Esophagus muscularis mucosa (tissue), 4 donors: ENCODE data around the gene KCNJ6. TPM values are rescaled to one million over a fixed set of nuclear protein-coding genes. Genes with fewer than 3 reads are reported as not detected.

Experiments
- DNase-seq: peaks from one replicate; pipeline ENCODE4 v3.0.0-alpha.2; 2017; ENCODE audit errors: extremely low spot score
- H3K27ac ChIP-seq, 4 donors: fragments of 200-600 bp; sonication (generic); replicated peaks in 1 of 4; 1 replicate in 3 of 4; 2 replicates in 1 of 4; pipeline ENCODE4 v1.5.1; 2016 to 2019; ENCODE audit warnings: mild to moderate bottlenecking in 1 of 4
- H3K27me3 ChIP-seq, 4 donors: fragments of 200-600 bp; sonication (generic); one replicate each; pipeline versions ENCODE4 v1.5.1 to v1.6.0; 2016 to 2019
- H3K36me3 ChIP-seq, 4 donors: fragments of 200-600 bp; sonication (generic); one replicate each; pipeline ENCODE4 v1.5.1; 2016 to 2019
- H3K4me1 ChIP-seq, 4 donors: fragments of 200-600 bp; sonication (generic); one replicate each; pipeline ENCODE4 v1.5.1; 2016 to 2019
- H3K4me3 ChIP-seq, 4 donors: fragments of 200-600 bp; sonication (generic); 1 replicate in 2 of 4; 2 replicates in 2 of 4; pipeline ENCODE4 v1.5.1; 2016 to 2019; ENCODE audit warnings: mild to moderate bottlenecking in 4 of 4, moderate library complexity in 1 of 4
- H3K9me3 ChIP-seq, 4 donors: fragments of 200-600 bp; sonication (generic); 1 replicate in 3 of 4; 2 replicates in 1 of 4; pipeline ENCODE4 v1.5.1; 2016 to 2019
- EP300 ChIP-seq: sonication (generic); formaldehyde crosslinking; IDR thresholded peaks from one replicate; pipeline ENCODE4 v1.6.1; 2017; ENCODE audit warnings: antibody characterized with exemption
- POLR2A ChIP-seq: fragments of 450-650 bp; IDR thresholded peaks from one replicate; pipeline ENCODE4 v1.6.1; 2017; ENCODE audit warnings: antibody characterized with exemption, moderate library complexity, mild to moderate bottlenecking, low read depth
- POLR2AphosphoS5 ChIP-seq, 2 donors: sonication (generic); formaldehyde crosslinking; IDR thresholded peaks; one replicate each; pipeline ENCODE4 v1.6.1; 2017; ENCODE audit warnings: antibody characterized with exemption in 2 of 2
- WGBS: methylation state at CpG from one replicate; pipeline ENCODE4 v1.1.5; 2018; 5-methylcytosine and 5-hydroxymethylcytosine counted together
- intact Hi-C: fragments of 100-400 bp; cut with DNase I; formaldehyde crosslinking; loops from one replicate; pipeline ENCODE4 v1.15.1; 2023
- total RNA-seq, 4 donors: library from RNA; depleted of rRNA; stranded (reverse); fragments of >200 nt; gene quantifications; one replicate each; pipeline versions ENCODE4 v1.1.0 to v1.2.1, GENCODE V29; 2016
- TF ChIP-seq, protein P1 (sequence below), 3 experiments: fragments of 200-600 bp in 2 of 3; fragments of 450-650 bp in 1 of 3; sonication (generic) in 2 of 3; IDR thresholded peaks; one replicate each; pipeline ENCODE4 v1.5.1; 2017 to 2019; ENCODE audit warnings: antibody characterized with exemption in 3 of 3, mild to moderate bottlenecking in 2 of 3, moderate library complexity in 1 of 3

KCNJ6 gene
- total RNA-seq, 4 donors from 2014 or later = under 0.01 TPM; not detected in 2

- no peak overlapping the region for H3K4me3 ChIP-seq
- peaks cover 0 to 7% (median 0%) of the 10 kb centered on the region in 4 donors for H3K27me3 ChIP-seq
- H3K27ac ChIP-seq = no peak overlapping the region
- peaks cover 0 to 13% (median 10%) of the 10 kb centered on the region in 4 donors for H3K9me3 ChIP-seq
- TF ChIP-seq, protein P1, sequence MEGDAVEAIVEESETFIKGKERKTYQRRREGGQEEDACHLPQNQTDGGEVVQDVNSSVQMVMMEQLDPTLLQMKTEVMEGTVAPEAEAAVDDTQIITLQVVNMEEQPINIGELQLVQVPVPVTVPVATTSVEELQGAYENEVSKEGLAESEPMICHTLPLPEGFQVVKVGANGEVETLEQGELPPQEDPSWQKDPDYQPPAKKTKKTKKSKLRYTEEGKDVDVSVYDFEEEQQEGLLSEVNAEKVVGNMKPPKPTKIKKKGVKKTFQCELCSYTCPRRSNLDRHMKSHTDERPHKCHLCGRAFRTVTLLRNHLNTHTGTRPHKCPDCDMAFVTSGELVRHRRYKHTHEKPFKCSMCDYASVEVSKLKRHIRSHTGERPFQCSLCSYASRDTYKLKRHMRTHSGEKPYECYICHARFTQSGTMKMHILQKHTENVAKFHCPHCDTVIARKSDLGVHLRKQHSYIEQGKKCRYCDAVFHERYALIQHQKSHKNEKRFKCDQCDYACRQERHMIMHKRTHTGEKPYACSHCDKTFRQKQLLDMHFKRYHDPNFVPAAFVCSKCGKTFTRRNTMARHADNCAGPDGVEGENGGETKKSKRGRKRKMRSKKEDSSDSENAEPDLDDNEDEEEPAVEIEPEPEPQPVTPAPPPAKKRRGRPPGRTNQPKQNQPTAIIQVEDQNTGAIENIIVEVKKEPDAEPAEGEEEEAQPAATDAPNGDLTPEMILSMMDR (IDR thresholded peaks at IDR 0.05) = no peak
- TF ChIP-seq POLR2AphosphoS5 (IDR thresholded peaks at IDR 0.05) (no peak), POLR2A (no peak), EP300 (no peak)
- intact Hi-C loops = no loop called here
- H3K4me1 ChIP-seq = no peaks in the 10 kb centered on the region
- H3K36me3 ChIP-seq = no peaks in the 10 kb centered on the region
- DNase-seq = no peak
Observed at GRCh38 chr21:37817242-37817641, 99.0 kb downstream of the KCNJ6 start.

- DNase-seq = no peak
- peaks cover 0 to 20% (median 10%) of the 10 kb centered on the region in 4 donors for H3K9me3 ChIP-seq
- no peaks in the 10 kb centered on the region for H3K36me3 ChIP-seq
- 86% methylated on average over 9 of the region's 9 CpGs for WGBS
- no peaks in the 10 kb centered on the region for H3K27me3 ChIP-seq
- TF ChIP-seq, protein P1 (IDR thresholded peaks at IDR 0.05) = no peak
- TF ChIP-seq POLR2AphosphoS5 (IDR thresholded peaks at IDR 0.05) (no peak), POLR2A (no peak), EP300 (no peak)
- no peak overlapping the region for H3K4me3 ChIP-seq
- intact Hi-C loops = no loop called here
- no peak overlapping the region for H3K27ac ChIP-seq
- no peaks in the 10 kb centered on the region for H3K4me1 ChIP-seq
Observed at GRCh38 chr21:37815893-37816292, 100.4 kb downstream of the KCNJ6 start.

- TF ChIP-seq POLR2AphosphoS5 (IDR thresholded peaks at IDR 0.05) (no peak), POLR2A (no peak), EP300 (no peak)
- TF ChIP-seq, protein P1 (IDR thresholded peaks at IDR 0.05) = no peak
- no peaks in the 10 kb centered on the region for H3K27me3 ChIP-seq
- intact Hi-C loops = no loop called here
- peaks cover 0 to 20% (median 10%) of the 10 kb centered on the region in 4 donors for H3K9me3 ChIP-seq
- no peaks in the 10 kb centered on the region for H3K36me3 ChIP-seq
- no peak for DNase-seq
- H3K4me3 ChIP-seq = no peak overlapping the region
- H3K4me1 ChIP-seq = no peaks in the 10 kb centered on the region
- 74% methylated on average over 2 of the region's 2 CpGs for WGBS
- H3K27ac ChIP-seq = no peak overlapping the region
Observed at GRCh38 chr21:37811711-37812110, 104.5 kb downstream of the KCNJ6 start.

DNA sequence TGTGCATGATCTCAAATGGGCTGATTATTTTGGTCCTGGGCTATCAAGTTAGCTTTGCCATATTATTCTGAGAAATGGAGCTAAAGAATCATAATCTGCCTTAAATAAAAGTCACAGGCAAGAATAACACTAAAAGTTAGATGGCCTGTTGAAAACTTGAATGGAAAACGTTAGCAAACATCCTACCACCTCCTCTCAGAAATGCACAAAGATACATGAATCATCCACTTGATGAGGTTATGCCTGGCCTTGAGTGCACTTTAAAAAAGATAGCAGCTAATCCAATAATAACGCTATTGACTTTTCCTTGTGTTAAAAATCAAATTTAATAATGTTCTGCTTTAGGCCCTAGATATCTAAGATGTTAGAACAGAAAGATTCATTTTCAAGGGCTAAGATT is 108.0 kb downstream of the KCNJ6 start:
- Histone ChIP-seq H3K36me3 (no peaks in the 10 kb centered on the region), H3K27me3 (peaks cover 0 to 4% (median 0%) of the 10 kb centered on the region in 4 donors), H3K9me3 (peaks cover 0 to 28% (median 9%) of the 10 kb centered on the region in 4 donors), H3K4me1 (no peaks in the 10 kb centered on the region), H3K4me3 (no peak overlapping the region), H3K27ac (no peak overlapping the region)
- intact Hi-C loops = no loop called here
- DNase-seq = no peak
- 72% methylated on average over 2 of the region's 2 CpGs for whole genome bisulfite sequencing
- TF ChIP-seq EP300 (no peak), POLR2A (no peak), POLR2AphosphoS5 (IDR thresholded peaks at IDR 0.05) (no peak)
- TF ChIP-seq, protein P1 (IDR thresholded peaks at IDR 0.05) = no peak

- TF ChIP-seq EP300 (no peak), POLR2AphosphoS5 (IDR thresholded peaks at IDR 0.05) (no peak), POLR2A (no peak)
- TF ChIP-seq, protein P1 (IDR thresholded peaks at IDR 0.05) = no peak
- Histone ChIP-seq H3K27me3 (peaks cover 0 to 27% (median 2%) of the 10 kb centered on the region in 4 donors), H3K4me1 (no peaks in the 10 kb centered on the region), H3K4me3 (no peak overlapping the region), H3K27ac (no peak overlapping the region), H3K9me3 (peaks cover 0 to 11% (median 2%) of the 10 kb centered on the region in 4 donors), H3K36me3 (no peaks in the 10 kb centered on the region)
- 44% methylated on average over 2 of the region's 2 CpGs for WGBS
- DNase-seq = no peak
- intact Hi-C loops = no loop called here
Observed at GRCh38 chr21:37805266-37805665, 111.0 kb downstream of the KCNJ6 start.
